Activated CD4-positive, alpha-beta T cell treated with anti-CD3 and anti-CD28 coated beads, Interleukin-2, amount 50 U/mL, for 1 hour (primary cell): ENCODE data around the gene RSPH1.

ENCODE experiments used
- DNase-seq: peaks from one replicate; pipeline ENCODE4 v3.0.0-alpha.2; 2020

The RSPH1 gene

GRCh38 chr21:42461881-42462877 is 33.8 kb downstream of the RSPH1 start:
- DNase-seq = no peak

DNA sequence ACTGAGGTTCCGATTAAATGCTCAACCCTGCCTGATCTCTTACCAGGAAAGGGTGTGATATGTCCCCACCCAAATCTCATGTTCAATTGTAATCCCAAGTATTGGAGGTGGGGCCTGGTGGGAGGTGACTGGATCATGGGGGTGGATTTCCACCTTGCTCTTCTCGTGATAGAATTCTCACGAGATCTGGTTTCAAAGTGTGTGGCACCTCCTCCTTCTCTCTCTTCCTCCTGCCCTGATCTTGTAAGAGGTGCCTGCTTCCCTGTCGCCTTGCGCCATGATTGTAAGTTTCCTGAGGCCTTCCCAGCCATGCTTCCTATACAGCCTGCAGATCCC is 34.9 kb downstream of the RSPH1 start:
- no peak for DNase-seq

GRCh38 chr21:42460391-42461184 is 35.4 kb downstream of the RSPH1 start:
- DNase-seq = peak; percentile 45

- no peak for DNase-seq
Observed at GRCh38 chr21:42459546-42460215, 36.3 kb downstream of the RSPH1 start.

GRCh38 chr21:42459082-42459460 is 37.0 kb downstream of the RSPH1 start:
- DNase-seq = no peak

DNA sequence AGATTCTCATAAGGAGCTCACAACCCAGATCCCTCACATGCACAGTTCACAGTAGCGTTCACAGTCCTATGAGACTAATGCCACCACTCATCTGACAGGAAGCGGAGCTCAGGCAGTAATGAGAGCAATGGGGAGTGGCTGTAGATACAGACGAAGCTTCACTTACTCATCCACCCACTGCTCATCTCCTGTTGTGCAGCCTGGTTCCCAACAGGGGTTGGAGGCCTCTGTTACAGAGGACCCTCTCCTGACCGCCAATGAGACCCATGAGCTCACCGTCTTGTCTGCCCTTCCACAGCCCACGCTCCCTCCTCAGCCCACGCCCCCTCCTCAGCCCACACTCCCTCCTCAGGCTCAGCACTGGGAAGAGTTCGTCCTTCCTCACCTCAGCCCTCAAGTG is 39.6 kb downstream of the RSPH1 start:
- DNase-seq = peak; percentile 21

GRCh38 chr21:42455754-42456440 is 40.1 kb downstream of the RSPH1 start:
- DNase-seq = no peak

- DNase-seq = no peak
Observed at GRCh38 chr21:42455196-42455595, 40.8 kb downstream of the RSPH1 start.

DNA sequence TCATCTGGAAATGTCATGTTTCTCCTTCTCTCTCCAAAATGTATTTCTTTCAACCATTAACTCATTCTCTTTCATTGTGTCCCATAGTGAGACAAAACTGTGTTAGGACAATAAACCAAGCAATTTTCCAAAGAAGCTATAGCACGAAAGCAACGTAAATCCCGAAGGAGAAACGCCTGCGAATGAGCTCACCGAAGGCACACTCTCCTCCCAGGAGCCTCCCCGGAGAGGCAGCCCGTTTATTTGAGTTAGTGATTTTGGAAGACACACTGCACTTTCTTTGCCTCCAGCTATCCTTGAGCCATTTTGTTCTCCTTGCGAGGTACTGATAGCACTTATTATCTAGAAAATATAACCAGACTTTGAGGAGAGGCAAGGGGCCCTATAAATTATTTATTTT is 41.2 kb downstream of the RSPH1 start:
- DNase-seq = no peak

DNA sequence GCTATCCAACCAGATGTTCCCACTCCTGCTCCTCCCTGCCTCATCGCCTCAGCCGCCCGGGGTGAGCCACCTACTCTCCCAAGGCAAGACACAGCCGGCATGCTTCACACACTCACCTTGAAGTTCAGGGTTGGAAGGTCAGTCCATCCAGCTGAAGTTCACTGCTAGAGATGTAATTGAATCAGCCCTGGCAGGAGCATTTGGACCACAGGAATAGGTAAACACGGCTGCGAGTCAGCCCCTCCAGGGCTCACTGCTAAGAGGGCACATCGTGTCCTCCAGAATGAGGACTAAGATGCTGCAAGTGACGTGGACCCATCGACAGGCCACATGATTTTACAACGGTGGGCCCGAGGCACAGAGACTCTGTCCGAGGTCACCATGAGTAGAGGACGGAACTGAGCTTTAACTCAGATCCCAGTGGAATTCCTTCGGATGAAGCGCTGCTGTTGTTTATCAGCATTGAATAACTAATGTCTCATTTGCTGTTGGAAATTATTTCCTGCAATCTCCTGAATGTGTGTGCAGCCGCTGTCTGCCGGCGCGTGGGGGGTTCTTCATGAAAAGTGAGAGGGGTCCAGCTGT is 41.9 kb downstream of the RSPH1 start:
- no peak for DNase-seq

GRCh38 chr21:42453224-42453985 is 42.6 kb downstream of the RSPH1 start:
- DNase-seq = no peak

DNA sequence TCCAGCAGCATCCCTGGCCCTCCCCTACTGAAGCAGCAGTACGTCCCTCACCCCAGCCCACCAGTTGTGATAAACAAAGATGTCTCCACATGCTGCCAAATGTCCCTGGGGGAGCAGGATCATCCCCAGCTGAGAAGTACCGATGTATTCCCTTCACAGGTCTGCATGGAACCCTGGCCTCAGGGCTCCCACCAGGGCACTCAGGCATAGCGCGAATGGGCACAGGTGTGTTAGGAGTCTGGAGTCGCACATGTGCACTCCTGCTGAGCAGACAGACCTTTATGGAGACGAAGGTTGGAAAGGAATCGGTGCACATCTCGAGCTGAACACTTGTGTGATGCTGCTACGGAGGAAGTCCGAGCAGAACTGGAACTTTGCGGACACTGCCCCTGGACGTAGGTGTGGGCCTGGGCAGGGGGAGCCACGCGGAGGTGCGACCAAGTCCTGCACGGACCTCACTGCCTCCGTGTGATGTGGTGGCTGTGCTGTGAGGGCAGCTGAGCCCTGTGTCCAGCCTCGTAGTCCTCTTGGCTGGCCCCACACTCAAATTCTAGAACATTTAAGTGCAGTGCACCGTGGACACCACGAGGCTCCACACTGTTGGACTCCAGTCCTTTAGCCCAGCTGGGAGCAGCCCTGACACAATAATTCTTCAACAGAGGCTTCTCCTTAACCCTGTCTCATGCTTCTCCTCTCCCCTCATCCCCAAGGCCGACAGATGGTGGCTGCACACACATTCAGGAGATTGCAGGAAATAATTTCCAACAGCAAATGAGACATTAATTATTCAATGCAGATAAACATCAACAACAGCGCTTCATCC is 43.4 kb downstream of the RSPH1 start:
- DNase-seq = no peak

GRCh38 chr21:42451941-42452340 is 44.1 kb downstream of the RSPH1 start:
- no peak for DNase-seq

DNA sequence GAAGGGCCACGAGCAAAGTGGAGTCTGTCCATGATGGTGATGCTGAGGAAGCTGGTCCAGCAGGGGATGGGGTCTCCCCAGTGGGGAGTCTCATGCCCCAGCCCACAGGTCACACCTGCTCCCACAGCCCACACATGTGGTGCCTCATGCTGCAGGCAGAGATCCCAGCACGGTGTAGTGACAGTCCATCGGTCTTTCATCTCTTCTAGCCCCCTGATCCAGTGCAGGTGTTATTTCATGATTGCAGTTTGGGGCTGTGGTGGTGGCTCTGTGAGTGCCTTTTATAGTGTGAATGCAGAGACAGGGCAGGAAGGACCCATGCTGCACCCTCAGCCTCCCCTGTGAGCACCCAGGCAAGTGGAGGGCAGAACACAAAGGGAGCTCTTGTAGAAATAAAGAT is 47.3 kb downstream of the RSPH1 start:
- DNase-seq = no peak

DNA sequence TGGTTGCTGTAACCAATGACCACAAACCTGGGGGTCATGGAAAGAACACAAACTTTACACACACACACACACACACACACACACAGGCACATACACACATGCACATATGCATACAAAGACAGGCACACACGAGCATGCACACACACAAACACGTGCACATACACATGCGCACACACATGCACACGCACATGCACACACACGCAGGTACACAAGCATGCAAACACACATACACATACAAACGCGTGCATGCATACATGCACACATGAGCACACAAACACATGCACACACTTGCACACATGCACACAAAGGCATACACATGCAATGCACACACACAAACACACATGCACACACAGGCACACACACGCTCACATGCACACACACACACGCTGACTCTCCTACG is 48.3 kb downstream of the RSPH1 start:
- no peak for DNase-seq

GRCh38 chr21:42447182-42447581 is 48.8 kb downstream of the RSPH1 start:
- no peak for DNase-seq

DNA sequence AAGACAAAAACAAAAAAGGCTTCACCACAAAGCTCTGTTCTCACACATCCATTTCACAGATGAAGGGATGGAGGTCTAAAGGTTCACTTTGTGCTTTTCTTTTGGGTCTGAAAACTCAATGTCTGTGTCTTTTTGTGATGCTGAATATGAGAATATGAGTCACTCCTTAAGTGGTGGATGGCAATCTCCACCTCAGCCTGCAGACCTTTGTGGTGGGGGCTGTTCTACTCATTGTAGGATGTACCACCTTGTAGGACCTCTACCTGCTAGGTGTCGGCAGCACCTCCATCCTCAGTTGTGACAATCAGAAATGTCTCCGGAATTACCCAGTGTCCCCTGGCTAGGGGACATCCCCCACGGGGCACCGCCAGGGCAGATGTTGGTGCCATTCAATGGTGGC is 49.5 kb downstream of the RSPH1 start:
- DNase-seq = no peak

GRCh38 chr21:42445311-42445710 is 50.7 kb downstream of the RSPH1 start:
- no peak for DNase-seq

- DNase-seq = no peak
Observed at GRCh38 chr21:42444745-42445059, 51.3 kb downstream of the RSPH1 start.

GRCh38 chr21:42443876-42444744 is 51.9 kb downstream of the RSPH1 start:
- no peak for DNase-seq
